ENCODE measurements around the gene PARP16. TPM values are rescaled to one million over a fixed set of nuclear protein-coding genes. Genes with fewer than 3 reads are reported as not detected.

The PARP16 gene
- total RNA-seq, 1 experiment from 2014 or later: 9.7 TPM

- Histone ChIP-seq H3K27ac (ENCODE audit: low read depth, low read length) (no peak overlapping the region), H3K79me2 (ENCODE audit: insufficient read depth, low read length) (no peaks in the 10 kb centered on the region), H4K20me1 (ENCODE audit: insufficient read depth) (no peaks in the 10 kb centered on the region), H3K36me3 (ENCODE audit: control insufficient read depth in 1 of 2, insufficient read depth in 2 of 2, low read length in 2 of 2) (peaks cover 0 to 2% of the 10 kb centered on the region in 2 experiments; a peak in 1 of 4 replicates), H3K4me1 (ENCODE audit: control insufficient read depth in 1 of 2, insufficient read depth in 2 of 2, low read length in 2 of 2) (no peaks in the 10 kb centered on the region), H3K4me2 (ENCODE audit: low read length) (no peak overlapping the region), H3K9ac (ENCODE audit: low read length) (no peak overlapping the region), H3K9me3 (ENCODE audit: control insufficient read depth in 1 of 2, insufficient read depth in 1 of 2, low read depth in 1 of 2, low read length in 2 of 2) (no peaks in the 10 kb centered on the region), H3K27me3 (ENCODE audit: insufficient read depth, low read length) (no peaks in the 10 kb centered on the region), H3K9me2 (ENCODE audit: insufficient read depth) (no peaks in the 10 kb centered on the region), H2AFZ (ENCODE audit: low read depth, low read length, poor library complexity, severe bottlenecking) (no peak overlapping the region), H3K4me3 (replicated peaks in 1 of 2; ENCODE audit: low read depth in 1 of 2, low read length in 2 of 2) (no peak overlapping the region)
- ChIA-PET CTCF (no interaction called here), RAD21 (ENCODE audit: low non-redundant PET in 1 of 2, low total read pairs in 2 of 2, uncharacterized antibody in 2 of 2, unreplicated experiment in 2 of 2) (no interaction called here), POLR2A (no interaction called here)
- no TSS peak for BruUV-seq (replicated peaks)
- intact Hi-C loops (cut with micrococcal nuclease): no loop called here
- TF ChIP-seq CTCF (IDR thresholded peaks at IDR 0.05 in 2 of 3, conservative IDR thresholded peaks at IDR 0.05 in 1 of 3; ENCODE audit: borderline replicate concordance in 1 of 3, insufficient read depth in 1 of 3, low read depth in 2 of 3, low read length in 2 of 3) (no peak), SIN3A (IDR thresholded peaks at IDR 0.05; ENCODE audit: low read depth) (no peak), FOSL1 (IDR thresholded peaks at IDR 0.05; ENCODE audit: low read depth) (no peak), SP1 (IDR thresholded peaks at IDR 0.05; ENCODE audit: low read depth) (no peak), ZNF274 (IDR thresholded peaks at IDR 0.05; ENCODE audit: low read depth, low read length) (no peak)
- DNase-seq (ENCODE audit: low read depth, low spot score) (no peak), ATAC-seq (no peak)
Observed at GRCh38 chr15:65260968-65261367, 25.7 kb downstream of the PARP16 start.

- H3K4me2 ChIP-seq (ENCODE audit: low read length): no peak overlapping the region
- H3K9me3 ChIP-seq (ENCODE audit: control insufficient read depth in 1 of 2, insufficient read depth in 1 of 2, low read depth in 1 of 2, low read length in 2 of 2): no peaks in the 10 kb centered on the region
- no peaks in the 10 kb centered on the region for H3K79me2 ChIP-seq (ENCODE audit: insufficient read depth, low read length)
- H3K36me3 ChIP-seq (ENCODE audit: control insufficient read depth in 1 of 2, insufficient read depth in 2 of 2, low read length in 2 of 2): peaks cover 0 to 2% of the 10 kb centered on the region in 2 experiments; a peak in 1 of 4 replicates
- POLR2A ChIA-PET: no interaction called here
- no peak overlapping the region for H3K4me3 ChIP-seq (replicated peaks in 1 of 2; ENCODE audit: low read depth in 1 of 2, low read length in 2 of 2)
- DNase-seq (ENCODE audit: low read depth, low spot score) (no peak), ATAC-seq (no peak)
- intact Hi-C loops (cut with micrococcal nuclease): no loop called here
- TF ChIP-seq ZBTB33 (IDR thresholded peaks at IDR 0.05; ENCODE audit: extremely low read depth, insufficient replicate concordance, low read length): no peak
- no peak for TF ChIP-seq SIN3A (IDR thresholded peaks at IDR 0.05; ENCODE audit: low read depth)
- TF ChIP-seq YY1 (IDR thresholded peaks at IDR 0.05; ENCODE audit: extremely low read depth, insufficient replicate concordance, low read depth, low read length): no peak
- no peak for TF ChIP-seq POLR2AphosphoS5 (IDR thresholded peaks at IDR 0.05; ENCODE audit: low read depth, low read length)
- no peak overlapping the region for H3K9ac ChIP-seq (ENCODE audit: low read length)
- no peaks in the 10 kb centered on the region for H3K9me2 ChIP-seq (ENCODE audit: insufficient read depth)
- no peaks in the 10 kb centered on the region for H3K4me1 ChIP-seq (ENCODE audit: control insufficient read depth in 1 of 2, insufficient read depth in 2 of 2, low read length in 2 of 2)
- H4K20me1 ChIP-seq (ENCODE audit: insufficient read depth): no peaks in the 10 kb centered on the region
- CTCF ChIA-PET: no interaction called here
- BruUV-seq (replicated peaks): no TSS peak
- no peaks in the 10 kb centered on the region for H3K27me3 ChIP-seq (ENCODE audit: insufficient read depth, low read length)
- no peak overlapping the region for H3K27ac ChIP-seq (ENCODE audit: low read depth, low read length)
- RAD21 ChIA-PET (ENCODE audit: low non-redundant PET in 1 of 2, low total read pairs in 2 of 2, uncharacterized antibody in 2 of 2, unreplicated experiment in 2 of 2): no interaction called here
- no peak overlapping the region for H2AFZ ChIP-seq (ENCODE audit: low read depth, low read length, poor library complexity, severe bottlenecking)
Observed at GRCh38 chr15:65259367-65259797, 27.3 kb downstream of the PARP16 start.

Data from HCT116 (cell line).